NCI-H1092 treated with DMSO at 0.1 percent for 48 hours (cell line): ENCODE results near the gene FAN1.

Experiments used
- DNase-seq: peaks from one replicate; lab custom pipeline; 2025; lab: John Stamatoyannopoulos, UW

FAN1 gene

DNA sequence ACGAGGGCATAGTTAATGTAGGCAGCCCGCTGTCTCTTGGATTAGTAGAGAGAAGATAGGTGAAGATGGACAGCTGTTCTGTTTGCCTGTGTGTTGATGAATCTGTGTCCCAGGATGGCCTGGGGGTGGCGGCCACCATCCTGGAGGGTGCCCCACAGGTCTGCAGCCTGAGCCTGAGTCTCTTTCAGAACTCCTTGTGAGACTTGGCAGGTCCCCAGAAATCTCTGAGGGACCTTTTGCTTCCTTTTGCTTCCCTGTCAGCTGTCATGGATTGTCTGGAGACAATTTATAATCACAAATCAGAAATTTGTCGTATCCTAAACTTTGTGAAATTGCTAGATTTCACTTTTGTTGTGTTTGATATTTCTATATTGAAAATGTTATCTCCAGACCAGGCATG is 17.4 kb downstream of the FAN1 start:
- DNase-seq: no peak

DNA sequence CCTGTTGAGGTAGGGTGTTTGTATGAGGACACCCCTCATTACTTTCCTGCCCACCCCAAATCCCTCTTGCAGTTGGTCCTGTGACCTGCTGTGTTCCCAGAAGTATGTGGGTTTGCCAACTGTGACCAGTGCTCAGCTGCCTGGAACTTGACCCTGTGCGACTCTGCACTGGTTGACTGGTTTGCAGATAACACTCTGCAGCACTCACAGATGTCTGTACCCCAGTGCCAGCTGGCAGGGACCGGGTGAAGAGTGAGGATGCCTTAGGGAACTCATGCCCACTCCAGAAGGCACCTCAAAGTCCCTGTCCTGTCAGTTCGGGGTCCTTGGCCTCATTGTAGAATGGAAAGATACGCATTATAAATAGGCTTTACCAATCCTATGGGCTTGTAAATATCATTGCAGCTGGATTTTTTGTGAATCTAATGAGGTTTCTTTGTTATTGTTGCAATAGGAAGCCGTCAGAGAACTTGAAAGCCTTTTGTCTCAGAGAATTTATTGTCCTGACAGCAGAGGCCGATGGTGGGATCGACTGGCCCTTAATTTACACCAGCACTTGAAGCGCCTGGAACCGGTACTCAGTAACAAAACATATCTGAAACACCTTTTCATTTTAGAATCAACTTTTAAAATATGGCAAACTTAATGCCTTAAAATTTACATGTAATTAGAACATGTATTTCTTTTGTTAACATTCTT is 18.2 kb downstream of the FAN1 start:
- DNase-seq: no peak

- no peak for DNase-seq
Measured at GRCh38 chr15:30922480-30923311, 19.0 kb downstream of the FAN1 start.

DNA sequence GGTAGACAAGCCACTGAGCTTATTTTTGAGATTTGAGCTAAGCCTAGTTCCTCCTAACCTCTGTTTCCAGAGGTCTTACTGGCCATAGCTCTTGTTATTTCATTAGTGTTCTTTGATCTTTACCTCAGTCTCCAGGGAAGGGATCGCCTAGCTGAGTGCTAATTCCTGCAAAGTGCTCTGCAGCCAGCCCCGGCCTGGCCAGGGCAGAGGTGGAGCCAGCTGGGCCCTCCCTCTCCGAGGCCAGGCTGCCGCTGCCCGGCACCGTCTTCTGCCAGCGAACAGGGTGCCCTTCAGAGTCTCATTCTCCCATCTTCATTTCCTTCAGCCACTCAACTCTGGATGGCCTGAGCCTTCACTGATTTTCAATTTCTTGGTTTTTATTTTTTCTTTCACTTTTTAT is 19.7 kb downstream of the FAN1 start:
- no peak for DNase-seq

- DNase-seq: no peak
Measured at GRCh38 chr15:30924353-30924752, 20.6 kb downstream of the FAN1 start.

GRCh38 chr15:30925686-30926085 is 22.0 kb downstream of the FAN1 start:
- no peak for DNase-seq

DNA sequence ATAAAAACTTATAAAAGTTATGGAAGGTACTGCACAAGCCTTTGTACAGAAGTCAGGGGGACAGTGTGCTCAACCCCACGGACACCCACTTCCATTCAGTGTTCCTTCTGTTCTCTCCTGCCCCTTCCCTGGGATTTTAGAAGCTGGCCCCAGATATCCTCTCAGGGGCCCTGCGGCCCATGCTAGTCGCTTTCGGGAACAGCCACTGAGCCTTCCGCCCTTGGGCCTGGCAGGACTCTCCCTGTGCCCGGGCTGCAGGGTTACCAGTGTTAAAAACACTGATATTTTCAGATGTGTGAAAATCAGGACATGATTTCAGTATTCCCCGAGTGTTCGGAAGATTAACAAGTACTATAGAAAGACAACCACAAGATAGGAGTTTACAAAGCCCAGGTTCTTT is 22.4 kb downstream of the FAN1 start:
- DNase-seq: no peak

GRCh38 chr15:30927148-30927761 is 23.5 kb downstream of the FAN1 start:
- DNase-seq: no peak

DNA sequence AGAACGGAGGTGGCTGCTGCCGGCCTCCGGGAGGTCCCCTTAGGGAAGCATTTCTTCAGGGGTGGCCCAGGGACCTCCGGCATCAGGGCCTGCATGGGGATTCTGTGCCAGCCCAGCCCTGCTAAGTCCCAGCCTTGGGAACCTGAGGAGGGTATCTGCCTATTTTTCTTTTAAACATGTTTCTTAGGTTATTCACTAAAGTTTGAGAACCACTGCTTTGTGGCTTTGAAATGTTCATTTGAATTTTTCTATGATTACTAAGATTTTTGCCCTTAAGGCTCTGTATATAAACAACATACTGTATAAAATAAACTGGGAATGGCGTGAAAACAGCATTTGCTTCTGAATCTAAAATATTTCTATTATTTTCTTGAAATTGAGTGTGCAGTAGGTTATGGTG is 24.4 kb downstream of the FAN1 start:
- DNase-seq: no peak

DNA sequence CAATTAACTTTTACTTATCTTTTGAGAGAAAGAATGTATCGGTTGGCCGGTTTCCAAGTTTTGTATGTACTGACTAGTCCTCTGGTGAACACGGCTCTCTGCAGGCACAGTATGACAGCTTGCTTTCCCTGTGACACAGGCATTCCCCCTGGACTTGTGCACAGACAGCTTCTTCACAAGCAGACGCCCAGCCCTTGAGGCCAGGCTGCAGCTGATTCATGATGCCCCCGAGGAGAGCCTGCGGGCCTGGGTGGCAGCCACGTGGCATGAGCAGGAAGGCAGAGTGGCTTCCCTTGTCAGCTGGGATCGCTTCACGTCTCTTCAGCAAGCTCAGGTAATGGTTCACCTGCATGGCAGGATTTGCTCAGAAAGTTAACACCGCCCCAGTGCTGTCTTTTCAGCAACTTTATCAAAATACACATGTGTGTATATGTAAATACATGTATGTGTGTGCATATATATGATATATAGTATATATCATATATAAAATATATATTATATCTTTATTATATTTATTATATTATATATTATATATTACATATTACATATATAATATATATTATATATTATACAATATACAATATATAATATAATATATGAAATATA is 25.5 kb downstream of the FAN1 start:
- peak; percentile 73 for DNase-seq

DNA sequence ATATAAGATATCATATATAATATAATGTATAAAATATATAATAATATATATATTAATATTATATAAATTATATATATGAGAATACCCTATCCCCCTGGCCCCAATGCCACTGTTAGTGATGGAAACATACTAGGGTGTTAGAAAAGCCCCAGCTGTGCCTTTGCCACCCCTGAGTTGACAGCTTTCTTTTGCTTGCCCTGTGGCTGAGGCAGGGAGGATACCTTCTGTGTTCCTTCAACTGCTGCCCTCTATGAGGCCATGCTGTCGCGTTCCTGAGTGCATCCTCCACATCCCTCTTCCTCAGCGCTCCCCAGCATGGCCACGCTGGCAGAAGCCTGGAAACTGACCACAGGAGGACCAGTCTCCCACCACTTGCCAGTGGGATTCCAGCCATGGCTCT is 26.3 kb downstream of the FAN1 start:
- DNase-seq: no peak

DNA sequence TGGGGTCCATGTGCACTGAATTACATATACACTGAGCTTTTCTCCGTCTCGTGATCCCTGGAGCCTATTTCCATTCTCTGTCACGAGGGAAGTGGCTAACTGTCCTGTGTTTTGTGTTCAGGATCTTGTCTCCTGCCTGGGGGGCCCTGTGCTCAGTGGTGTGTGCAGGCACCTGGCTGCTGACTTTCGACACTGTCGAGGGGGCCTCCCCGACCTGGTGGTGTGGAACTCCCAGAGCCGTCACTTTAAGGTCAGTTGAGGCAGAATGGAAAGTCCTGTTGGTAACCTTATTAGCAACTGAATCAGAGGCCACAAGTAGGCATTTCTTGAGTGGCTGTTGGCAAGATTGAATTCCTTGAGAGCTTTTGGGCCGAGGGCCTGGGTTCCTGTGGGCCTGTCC is 26.7 kb downstream of the FAN1 start:
- DNase-seq: no peak

DNA sequence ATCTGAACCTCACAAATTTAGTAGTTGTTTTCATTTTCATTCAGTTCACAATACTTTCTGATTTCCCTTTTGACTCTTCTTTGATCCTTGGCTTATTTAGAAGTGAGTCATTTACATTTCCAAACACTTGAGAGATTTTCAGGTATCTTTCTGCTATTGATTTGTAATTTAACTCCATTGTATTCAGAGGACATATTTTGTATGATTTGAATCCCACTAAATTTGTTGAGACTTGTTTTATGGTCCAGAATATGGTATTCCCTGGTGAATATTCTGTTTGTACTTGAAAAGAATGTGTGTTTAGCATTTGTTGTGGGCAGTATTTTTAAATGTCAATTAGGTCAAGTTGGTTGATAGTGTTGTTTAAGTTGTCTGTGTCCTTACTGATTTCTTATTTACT is 29.6 kb downstream of the FAN1 start:
- DNase-seq: no peak

GRCh38 chr15:30939161-30939560 is 35.4 kb downstream of the FAN1 start:
- no peak for DNase-seq

DNA sequence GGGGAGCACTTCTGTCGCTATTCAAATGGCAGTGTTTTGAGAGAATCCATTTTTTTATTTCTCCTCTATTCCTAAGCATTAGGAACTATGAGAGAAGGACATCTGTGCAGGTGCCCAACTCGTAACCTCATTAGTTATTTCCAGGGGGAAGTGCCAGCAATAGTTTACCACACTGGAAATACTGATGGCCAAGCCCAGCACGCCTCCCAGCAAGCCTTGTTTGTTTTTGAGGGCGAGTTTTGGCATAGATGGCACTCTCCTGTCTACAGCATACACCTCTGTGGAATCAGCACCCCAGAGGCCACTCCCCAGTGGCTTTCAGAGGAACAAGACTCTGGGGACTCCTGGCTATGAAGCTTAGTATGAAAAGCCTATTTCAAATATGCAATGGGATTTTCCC is 36.6 kb downstream of the FAN1 start:
- peak; percentile 4 for DNase-seq

DNA sequence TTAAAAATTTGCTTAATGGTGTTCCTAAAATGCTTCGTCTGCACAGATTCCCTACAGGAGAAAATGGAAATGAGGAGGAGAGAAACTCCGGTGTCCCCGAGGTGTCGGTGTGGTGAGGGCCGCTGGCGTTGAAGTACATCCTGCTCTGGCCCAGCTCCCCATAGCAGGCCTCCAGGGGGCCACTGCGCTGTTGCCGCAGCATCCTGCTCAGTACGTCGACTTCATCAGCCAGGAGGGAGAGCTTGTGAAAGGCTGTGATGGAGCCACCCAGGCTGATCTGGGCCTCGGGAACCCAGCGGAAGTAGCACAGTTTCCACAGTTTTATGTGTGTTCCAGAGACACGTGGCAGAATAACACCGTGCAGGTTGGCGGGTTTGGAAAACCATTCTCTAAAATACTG is 37.8 kb downstream of the FAN1 start:
- no peak for DNase-seq

GRCh38 chr15:30943654-30944335 is 40.1 kb downstream of the FAN1 start:
- DNase-seq: no peak

DNA sequence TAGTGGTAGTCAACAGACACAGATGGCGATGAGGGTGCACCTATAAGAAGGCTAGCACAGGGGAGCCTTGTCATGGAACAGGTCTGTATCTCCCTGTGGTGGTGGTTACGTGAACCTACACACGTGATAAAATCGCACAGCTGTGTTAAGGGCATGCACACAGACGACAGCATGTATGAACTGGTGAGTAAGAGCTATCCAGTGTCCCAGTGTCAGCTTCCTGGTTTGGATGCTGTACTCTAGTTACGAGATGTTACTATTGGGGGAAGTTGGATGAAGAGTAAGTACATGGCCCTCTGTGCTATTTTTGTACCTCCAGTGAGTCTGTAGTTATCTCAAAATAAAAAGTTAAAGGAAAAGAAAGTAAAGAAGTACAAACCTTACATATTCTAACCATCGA is 49.5 kb downstream of the FAN1 start:
- DNase-seq: no peak

DNA sequence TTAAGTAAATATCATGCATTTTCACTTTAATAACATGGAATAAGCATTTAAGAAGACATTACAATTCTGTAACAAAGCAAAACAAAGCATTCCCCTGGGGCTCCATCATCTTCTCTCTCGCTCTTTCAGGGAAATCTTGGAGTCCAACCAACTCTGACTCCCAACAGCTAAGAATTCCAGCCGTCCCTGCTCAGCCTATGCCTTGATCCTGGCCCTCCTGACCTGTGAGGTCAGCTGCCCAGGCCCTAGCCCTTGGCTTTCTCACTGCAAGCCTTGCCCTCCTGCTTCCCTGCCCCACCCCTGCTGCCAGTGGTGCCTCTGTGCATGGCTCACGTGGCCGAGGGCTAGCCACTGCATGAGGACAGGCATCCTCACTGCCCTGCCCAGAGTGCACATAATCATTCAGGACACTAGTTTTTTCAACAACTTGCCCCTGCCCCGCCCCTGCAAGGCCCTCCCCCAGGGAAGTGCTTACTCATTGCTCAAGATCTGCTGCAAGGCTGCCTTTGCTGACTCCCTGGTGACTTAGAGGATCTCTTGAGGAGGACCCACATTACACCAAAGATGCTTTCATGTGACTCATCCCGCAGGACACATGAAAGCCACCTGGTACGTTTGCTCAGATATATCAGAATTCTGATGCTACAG is 50.1 kb downstream of the FAN1 start:
- no peak for DNase-seq

DNA sequence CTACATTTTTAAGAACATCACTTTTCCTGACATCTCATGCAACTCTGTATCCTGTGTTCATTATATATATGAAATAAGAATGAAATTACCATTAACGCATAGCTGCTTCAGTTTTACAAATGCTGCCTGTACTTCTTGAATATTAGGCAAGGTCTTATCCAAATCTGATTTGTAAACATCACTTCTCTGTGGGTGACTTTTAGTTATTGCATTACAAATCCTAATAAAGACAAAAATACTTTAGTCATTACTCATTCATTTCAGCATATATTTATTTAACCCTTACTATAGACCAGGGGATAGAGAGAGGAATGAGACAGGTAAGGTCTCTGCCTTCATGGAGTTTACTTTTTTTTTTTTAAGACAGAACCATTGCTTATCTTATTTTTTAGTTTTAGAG is 51.0 kb downstream of the FAN1 start:
- DNase-seq: no peak

DNA sequence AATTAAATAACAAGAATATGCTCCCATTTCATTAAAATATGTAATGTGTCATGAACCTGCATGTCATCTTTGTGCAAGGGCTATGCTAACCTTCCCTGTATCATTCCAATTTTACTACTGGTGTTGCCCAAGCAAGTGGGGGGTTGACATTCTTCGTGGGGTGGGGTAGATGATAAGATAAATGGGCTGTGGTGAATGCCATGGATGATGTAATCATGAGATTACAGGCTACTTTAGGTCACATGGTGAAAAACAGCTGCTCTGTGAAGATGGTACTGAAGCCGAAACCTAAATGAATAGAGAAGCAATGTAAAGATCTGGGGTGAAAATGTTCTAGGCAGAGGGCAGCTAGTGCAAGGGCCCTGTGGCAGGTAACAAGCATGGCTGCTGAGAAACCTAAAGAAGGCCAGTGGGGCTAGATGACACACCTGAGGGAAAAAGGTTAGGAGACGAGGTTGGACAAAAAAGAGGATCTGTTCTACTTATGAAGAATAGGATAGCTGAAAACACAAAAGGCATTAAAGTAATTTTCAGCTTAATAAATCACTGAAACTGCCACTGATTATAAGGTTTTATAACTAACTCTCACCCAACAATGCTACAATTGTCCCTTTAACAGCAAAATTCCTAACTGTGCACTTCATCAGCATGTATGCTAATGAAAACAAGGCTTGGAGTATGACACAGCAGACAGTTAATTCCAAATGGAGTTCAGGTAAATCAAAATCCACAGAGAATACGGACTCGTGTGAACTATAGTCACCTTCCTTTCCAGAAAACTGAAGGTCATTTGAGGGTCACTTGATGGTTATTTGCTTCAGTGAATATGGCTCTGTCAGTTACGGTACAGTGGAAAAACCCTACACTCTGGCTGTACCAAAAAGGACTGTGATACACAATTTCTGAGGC is 52.8 kb downstream of the FAN1 start:
- no peak for DNase-seq
